Endothelial cell (in vitro differentiated cells): ENCODE data around the gene CGN. TPM values are rescaled to one million over a fixed set of nuclear protein-coding genes. Genes with fewer than 3 reads are reported as not detected.

Experiments used
- DNase-seq: peaks from one replicate; pipeline ENCODE4 v3.0.0; 2021; ENCODE audit warnings: low spot score
- H3K27ac Mint-ChIP-seq: one replicate; pipeline ENCODE4 v1.8.0; 2021; ENCODE audit warnings: mixed read lengths, inconsistent platforms; ENCODE audit not compliant: unreplicated experiment
- H3K27me3 Mint-ChIP-seq: one replicate; pipeline ENCODE4 v1.8.0; 2021; ENCODE audit warnings: mild to moderate bottlenecking, moderate library complexity, mixed read lengths, inconsistent platforms; ENCODE audit not compliant: unreplicated experiment
- H3K36me3 Mint-ChIP-seq: one replicate; pipeline ENCODE4 v1.8.0; 2021; ENCODE audit warnings: mild to moderate bottlenecking, low read depth, mixed read lengths, inconsistent platforms; ENCODE audit not compliant: unreplicated experiment
- H3K4me1 Mint-ChIP-seq: one replicate; pipeline ENCODE4 v1.8.0; 2021; ENCODE audit warnings: mild to moderate bottlenecking, mixed read lengths, inconsistent platforms; ENCODE audit not compliant: unreplicated experiment
- H3K4me3 Mint-ChIP-seq: one replicate; pipeline ENCODE4 v1.8.0; 2021; ENCODE audit warnings: mild to moderate bottlenecking, mixed read lengths, inconsistent platforms; ENCODE audit not compliant: unreplicated experiment
- H3K9me3 Mint-ChIP-seq: one replicate; pipeline ENCODE4 v1.8.0; 2021; ENCODE audit warnings: mixed read lengths, inconsistent platforms; ENCODE audit not compliant: unreplicated experiment
- total RNA-seq: library from RNA; stranded (reverse); fragmentation: NEBNext Ultra II Directional; extraction: Animal tissue kit (Norgen Biotek cat#: 25700); gene quantifications from one replicate; pipeline ENCODE4 v1.2.1, GENCODE V29; 2021; ENCODE audit not compliant: unreplicated experiment
- TF ChIP-seq, protein P1 (sequence below): fragments of 200-600 bp; sonication (generic); IDR thresholded peaks from one replicate; pipeline ENCODE4 v1.5.0; 2021; ENCODE audit warnings: antibody characterized with exemption; ENCODE audit not compliant: unreplicated experiment

The CGN gene
- total RNA-seq, 1 donor from 2014 or later = 50.7 TPM

DNA sequence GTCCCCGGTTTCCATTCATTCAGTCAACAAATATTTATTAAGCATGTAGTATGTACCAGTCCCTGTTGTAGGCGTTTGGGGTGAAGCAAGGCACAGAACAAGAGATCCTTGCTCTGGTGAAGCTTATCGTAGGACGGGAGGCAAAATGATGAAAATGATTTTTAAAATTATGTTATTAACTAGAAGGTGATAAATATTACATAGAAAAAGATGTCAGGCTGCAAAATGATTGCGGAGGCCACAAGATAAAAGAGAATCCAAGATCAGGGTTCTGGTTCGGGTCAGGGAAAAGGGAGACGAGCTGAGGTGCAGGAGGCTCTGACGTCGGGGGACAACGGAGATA is 602 bp upstream of the CGN start:
- Mint-ChIP-seq H3K36me3 (peaks cover 17% of the 10 kb centered on the region), H3K4me3 (peak overlapping the region; percentile 97), H3K27me3 (peaks cover 6% of the 10 kb centered on the region), H3K9me3 (no peaks in the 10 kb centered on the region), H3K27ac (peak overlapping the region; percentile 92), H3K4me1 (peaks cover 35% of the 10 kb centered on the region)
- TF ChIP-seq, protein P1, sequence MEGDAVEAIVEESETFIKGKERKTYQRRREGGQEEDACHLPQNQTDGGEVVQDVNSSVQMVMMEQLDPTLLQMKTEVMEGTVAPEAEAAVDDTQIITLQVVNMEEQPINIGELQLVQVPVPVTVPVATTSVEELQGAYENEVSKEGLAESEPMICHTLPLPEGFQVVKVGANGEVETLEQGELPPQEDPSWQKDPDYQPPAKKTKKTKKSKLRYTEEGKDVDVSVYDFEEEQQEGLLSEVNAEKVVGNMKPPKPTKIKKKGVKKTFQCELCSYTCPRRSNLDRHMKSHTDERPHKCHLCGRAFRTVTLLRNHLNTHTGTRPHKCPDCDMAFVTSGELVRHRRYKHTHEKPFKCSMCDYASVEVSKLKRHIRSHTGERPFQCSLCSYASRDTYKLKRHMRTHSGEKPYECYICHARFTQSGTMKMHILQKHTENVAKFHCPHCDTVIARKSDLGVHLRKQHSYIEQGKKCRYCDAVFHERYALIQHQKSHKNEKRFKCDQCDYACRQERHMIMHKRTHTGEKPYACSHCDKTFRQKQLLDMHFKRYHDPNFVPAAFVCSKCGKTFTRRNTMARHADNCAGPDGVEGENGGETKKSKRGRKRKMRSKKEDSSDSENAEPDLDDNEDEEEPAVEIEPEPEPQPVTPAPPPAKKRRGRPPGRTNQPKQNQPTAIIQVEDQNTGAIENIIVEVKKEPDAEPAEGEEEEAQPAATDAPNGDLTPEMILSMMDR = no peak
- no peak for DNase-seq

DNA sequence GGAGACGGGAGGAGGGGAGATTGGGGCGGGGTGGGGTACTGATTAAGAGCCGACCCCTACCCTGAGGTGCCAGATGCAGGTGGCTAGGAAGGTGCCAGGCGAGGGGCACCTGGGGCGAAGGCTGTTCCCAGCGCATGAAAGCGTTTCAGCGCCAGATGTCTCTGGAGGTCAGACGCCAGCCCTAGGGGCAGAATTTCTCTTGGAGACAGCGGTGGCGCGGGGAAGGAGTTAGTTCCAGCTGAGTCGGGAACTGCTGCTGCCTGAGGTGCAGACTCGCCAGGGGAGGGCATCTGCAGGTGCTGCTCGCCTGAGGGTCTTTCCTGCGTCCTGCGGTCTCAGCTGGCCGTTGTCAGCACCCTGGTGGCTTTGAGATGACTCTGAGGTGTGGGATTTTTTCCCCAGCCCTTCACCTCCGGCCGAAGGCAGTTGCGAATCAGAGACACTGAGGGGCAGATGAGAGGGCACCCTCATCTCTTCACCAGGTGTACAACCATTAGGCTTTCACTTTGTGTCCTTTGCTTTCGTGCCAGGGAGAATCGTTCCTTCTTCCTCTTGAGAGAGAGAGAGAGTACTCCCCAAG is 539 bp downstream of the CGN start:
- H3K27ac Mint-ChIP-seq = no peak overlapping the region
- H3K4me3 Mint-ChIP-seq = peak overlapping the region; percentile 88
- H3K27me3 Mint-ChIP-seq = peaks cover 6% of the 10 kb centered on the region
- H3K4me1 Mint-ChIP-seq = peaks cover 35% of the 10 kb centered on the region
- no peaks in the 10 kb centered on the region for H3K9me3 Mint-ChIP-seq
- peaks cover 10% of the 10 kb centered on the region for H3K36me3 Mint-ChIP-seq
- peak; percentile 49 for DNase-seq
- TF ChIP-seq, protein P1 = no peak

DNA sequence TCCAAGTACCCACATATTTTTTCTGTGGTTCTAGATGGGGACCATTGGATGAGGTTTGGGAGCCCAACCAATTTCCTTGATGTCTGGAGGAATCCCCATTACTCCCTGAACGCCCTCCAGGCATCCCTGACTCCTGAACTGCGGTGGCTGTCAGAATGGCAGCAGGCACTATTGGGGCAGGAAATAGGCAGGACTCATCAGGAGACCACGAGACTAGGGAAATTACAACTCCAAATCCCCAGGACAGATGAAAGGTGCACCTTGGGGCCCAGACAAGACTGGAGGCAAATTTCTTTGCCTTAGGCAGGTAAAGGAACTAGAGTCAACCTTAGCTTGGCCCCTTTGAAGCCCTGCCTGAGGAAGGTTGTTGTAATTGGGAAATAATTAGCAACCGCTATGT is 1.1 kb downstream of the CGN start:
- Mint-ChIP-seq H3K9me3 (no peaks in the 10 kb centered on the region), H3K36me3 (peaks cover 6% of the 10 kb centered on the region), H3K27me3 (peaks cover 6% of the 10 kb centered on the region), H3K4me1 (peaks cover 35% of the 10 kb centered on the region), H3K4me3 (peak overlapping the region; percentile 88), H3K27ac (no peak overlapping the region)
- no peak for DNase-seq
- TF ChIP-seq, protein P1 = no peak

DNA sequence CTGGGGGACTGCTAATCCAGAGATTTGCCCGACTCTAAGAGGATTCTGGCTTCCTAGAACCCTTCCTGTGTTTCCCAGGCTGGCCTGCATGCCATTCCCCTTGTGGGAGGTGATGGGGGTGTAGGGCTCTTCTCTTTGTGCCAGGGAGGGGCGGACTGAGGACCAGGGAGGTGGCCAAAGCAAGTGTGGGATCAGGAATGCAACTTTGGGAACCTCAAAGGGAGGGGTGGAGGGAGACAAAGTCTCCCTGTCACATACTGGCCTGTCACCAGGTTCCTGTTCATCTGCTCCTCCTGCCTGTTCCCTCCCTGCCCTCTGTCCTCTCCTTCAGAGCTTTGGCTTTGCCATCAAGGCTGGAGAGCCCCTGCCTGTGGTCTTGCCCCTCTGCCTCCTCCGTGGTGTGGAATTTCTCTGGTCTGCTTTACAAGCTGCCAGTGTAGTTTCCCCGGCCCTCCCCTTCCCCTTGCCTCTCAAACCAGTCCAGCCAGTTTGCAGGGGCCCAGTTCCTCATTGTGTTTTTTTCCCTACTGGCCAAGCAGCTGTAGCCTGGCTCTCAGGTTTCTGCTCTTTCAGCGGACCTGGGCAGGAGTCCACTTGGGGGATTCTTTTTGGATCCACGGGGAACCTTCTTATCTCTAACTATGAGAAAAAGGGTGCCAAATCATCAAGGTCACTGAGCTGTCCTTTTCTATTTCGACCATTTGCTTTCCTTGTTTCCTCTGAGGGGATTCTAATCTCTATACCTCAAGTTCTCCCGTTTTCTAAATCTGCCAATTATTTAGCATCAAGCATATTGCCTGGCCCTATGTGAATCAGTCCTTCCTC is 1.8 kb downstream of the CGN start:
- Mint-ChIP-seq H3K27ac (no peak overlapping the region), H3K36me3 (peaks cover 5% of the 10 kb centered on the region), H3K9me3 (no peaks in the 10 kb centered on the region), H3K4me3 (peak overlapping the region; percentile 88), H3K4me1 (peaks cover 35% of the 10 kb centered on the region), H3K27me3 (peaks cover 6% of the 10 kb centered on the region)
- no peak for DNase-seq
- TF ChIP-seq, protein P1 = no peak

DNA sequence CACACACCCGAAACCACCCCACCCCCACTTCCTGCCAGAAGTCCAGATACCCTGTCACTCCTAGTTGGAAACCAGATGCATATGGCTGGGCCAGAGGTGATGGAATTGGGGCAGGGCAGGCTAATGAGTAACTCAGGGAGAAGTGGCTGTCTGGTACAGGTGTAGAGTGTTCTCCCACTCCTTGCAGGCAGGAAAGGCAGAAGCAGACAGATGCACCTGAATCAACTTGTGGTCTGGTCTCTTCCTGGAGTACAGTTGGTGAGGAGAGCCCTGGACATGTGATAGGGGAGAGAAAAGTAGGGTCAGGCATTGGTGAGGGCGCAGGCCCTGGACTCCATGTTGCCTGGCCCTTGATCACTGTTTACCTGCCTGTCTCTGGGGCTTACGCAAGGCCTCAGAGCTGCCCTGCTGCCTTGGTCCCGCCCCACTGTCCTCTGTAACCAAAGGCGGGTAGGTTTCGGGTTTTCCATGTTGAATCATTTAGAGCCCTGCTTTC is 2.5 kb downstream of the CGN start:
- Mint-ChIP-seq H3K27ac (no peak overlapping the region), H3K4me3 (peak overlapping the region; percentile 88), H3K36me3 (peaks cover 5% of the 10 kb centered on the region), H3K9me3 (no peaks in the 10 kb centered on the region), H3K27me3 (peaks cover 6% of the 10 kb centered on the region), H3K4me1 (peaks cover 35% of the 10 kb centered on the region)
- TF ChIP-seq, protein P1 = no peak
- no peak for DNase-seq
